ENCODE measurements around the gene MOB1A.

MOB1A gene

GRCh38 chr2:74149570-74150319 is 28.9 kb downstream of the MOB1A start:
- Histone ChIP-seq H3K36me3 (ENCODE audit: control insufficient read depth, insufficient read depth, low read length) (peaks cover 19% of the 10 kb centered on the region), H3K27ac (ENCODE audit: insufficient read depth, low read length, poor library complexity, severe bottlenecking) (no peak overlapping the region), H3K4me1 (ENCODE audit: control insufficient read depth, insufficient read depth, low read length, poor library complexity, severe bottlenecking) (peaks cover 10% of the 10 kb centered on the region), H3K4me3 (ENCODE audit: insufficient read depth, low read depth, low read length, poor library complexity, severe bottlenecking) (no peak overlapping the region), H3K27me3 (replicated peaks; ENCODE audit: control insufficient read depth, insufficient read depth, low read length, poor library complexity, severe bottlenecking) (no peaks in the 10 kb centered on the region), H3K9me3 (ENCODE audit: control insufficient read depth, low read length) (no peaks in the 10 kb centered on the region)
- no peak for DNase-seq

GRCh38 chr2:74149247-74149525 is 29.5 kb downstream of the MOB1A start:
- Histone ChIP-seq H3K27me3 (replicated peaks; ENCODE audit: control insufficient read depth, insufficient read depth, low read length, poor library complexity, severe bottlenecking) (no peaks in the 10 kb centered on the region), H3K4me3 (ENCODE audit: insufficient read depth, low read depth, low read length, poor library complexity, severe bottlenecking) (no peak overlapping the region), H3K4me1 (ENCODE audit: control insufficient read depth, insufficient read depth, low read length, poor library complexity, severe bottlenecking) (peaks cover 10% of the 10 kb centered on the region), H3K27ac (ENCODE audit: insufficient read depth, low read length, poor library complexity, severe bottlenecking) (no peak overlapping the region), H3K36me3 (ENCODE audit: control insufficient read depth, insufficient read depth, low read length) (peaks cover 16% of the 10 kb centered on the region), H3K9me3 (ENCODE audit: control insufficient read depth, low read length) (no peaks in the 10 kb centered on the region)
- no peak for DNase-seq

GRCh38 chr2:74148457-74149246 is 30.0 kb downstream of the MOB1A start:
- H3K4me3 ChIP-seq (ENCODE audit: insufficient read depth, low read depth, low read length, poor library complexity, severe bottlenecking) = peak overlapping the region; percentile 90
- H3K36me3 ChIP-seq (ENCODE audit: control insufficient read depth, insufficient read depth, low read length) = peaks cover 12% of the 10 kb centered on the region
- no peaks in the 10 kb centered on the region for H3K9me3 ChIP-seq (ENCODE audit: control insufficient read depth, low read length)
- peak overlapping the region; percentile 59 for H3K27ac ChIP-seq (ENCODE audit: insufficient read depth, low read length, poor library complexity, severe bottlenecking)
- H3K27me3 ChIP-seq (replicated peaks; ENCODE audit: control insufficient read depth, insufficient read depth, low read length, poor library complexity, severe bottlenecking) = no peaks in the 10 kb centered on the region
- no peak for DNase-seq
- H3K4me1 ChIP-seq (ENCODE audit: control insufficient read depth, insufficient read depth, low read length, poor library complexity, severe bottlenecking) = peaks cover 10% of the 10 kb centered on the region

GRCh38 chr2:74147727-74148456 is 30.8 kb downstream of the MOB1A start, which contains the start of gene BOLA3:
Gene BOLA3 (minus strand): TSS chr2:74147912. CDS start chr2:74147874, 38 bp downstream.
- Histone ChIP-seq H3K27me3 (replicated peaks; ENCODE audit: control insufficient read depth, insufficient read depth, low read length, poor library complexity, severe bottlenecking) (no peaks in the 10 kb centered on the region), H3K4me1 (ENCODE audit: control insufficient read depth, insufficient read depth, low read length, poor library complexity, severe bottlenecking) (peaks cover 10% of the 10 kb centered on the region), H3K9me3 (ENCODE audit: control insufficient read depth, low read length) (no peaks in the 10 kb centered on the region), H3K4me3 (ENCODE audit: insufficient read depth, low read depth, low read length, poor library complexity, severe bottlenecking) (peak within 1 kb of the TSS; percentile 90), H3K36me3 (ENCODE audit: control insufficient read depth, insufficient read depth, low read length) (peaks cover 5% of the 10 kb centered on the region), H3K27ac (ENCODE audit: insufficient read depth, low read length, poor library complexity, severe bottlenecking) (peak within 1 kb of the TSS; percentile 59)
- DNase-seq = peak; percentile 66 to 73 (median 71)

GRCh38 chr2:74146929-74147726 is 31.6 kb downstream of the MOB1A start:
- H3K27me3 ChIP-seq (replicated peaks; ENCODE audit: control insufficient read depth, insufficient read depth, low read length, poor library complexity, severe bottlenecking) = no peaks in the 10 kb centered on the region
- DNase-seq = no peak
- peak overlapping the region; percentile 90 for H3K4me3 ChIP-seq (ENCODE audit: insufficient read depth, low read depth, low read length, poor library complexity, severe bottlenecking)
- peaks cover 10% of the 10 kb centered on the region for H3K4me1 ChIP-seq (ENCODE audit: control insufficient read depth, insufficient read depth, low read length, poor library complexity, severe bottlenecking)
- peaks cover 3% of the 10 kb centered on the region for H3K36me3 ChIP-seq (ENCODE audit: control insufficient read depth, insufficient read depth, low read length)
- peak overlapping the region; percentile 59 for H3K27ac ChIP-seq (ENCODE audit: insufficient read depth, low read length, poor library complexity, severe bottlenecking)
- no peaks in the 10 kb centered on the region for H3K9me3 ChIP-seq (ENCODE audit: control insufficient read depth, low read length)

GRCh38 chr2:74142340-74142739 is 36.3 kb downstream of the MOB1A start:
- Histone ChIP-seq H3K27ac (ENCODE audit: insufficient read depth, low read length, poor library complexity, severe bottlenecking) (no peak overlapping the region), H3K27me3 (replicated peaks; ENCODE audit: control insufficient read depth, insufficient read depth, low read length, poor library complexity, severe bottlenecking) (no peaks in the 10 kb centered on the region), H3K4me3 (ENCODE audit: insufficient read depth, low read depth, low read length, poor library complexity, severe bottlenecking) (no peak overlapping the region), H3K4me1 (ENCODE audit: control insufficient read depth, insufficient read depth, low read length, poor library complexity, severe bottlenecking) (peaks cover 10% of the 10 kb centered on the region), H3K9me3 (ENCODE audit: control insufficient read depth, low read length) (no peaks in the 10 kb centered on the region), H3K36me3 (ENCODE audit: control insufficient read depth, insufficient read depth, low read length) (peaks cover 7% of the 10 kb centered on the region)
- no peak for DNase-seq

GRCh38 chr2:74138600-74139323 is 39.9 kb downstream of the MOB1A start:
- DNase-seq = no peak
- no peaks in the 10 kb centered on the region for H3K27me3 ChIP-seq (replicated peaks; ENCODE audit: control insufficient read depth, insufficient read depth, low read length, poor library complexity, severe bottlenecking)
- H3K27ac ChIP-seq (ENCODE audit: insufficient read depth, low read length, poor library complexity, severe bottlenecking) = no peak overlapping the region
- no peaks in the 10 kb centered on the region for H3K4me1 ChIP-seq (ENCODE audit: control insufficient read depth, insufficient read depth, low read length, poor library complexity, severe bottlenecking)
- H3K36me3 ChIP-seq (ENCODE audit: control insufficient read depth, insufficient read depth, low read length) = peaks cover 4% of the 10 kb centered on the region
- no peaks in the 10 kb centered on the region for H3K9me3 ChIP-seq (ENCODE audit: control insufficient read depth, low read length)
- no peak overlapping the region for H3K4me3 ChIP-seq (ENCODE audit: insufficient read depth, low read depth, low read length, poor library complexity, severe bottlenecking)

GRCh38 chr2:74137651-74138599 is 40.8 kb downstream of the MOB1A start:
- Histone ChIP-seq H3K9me3 (ENCODE audit: control insufficient read depth, low read length) (no peaks in the 10 kb centered on the region), H3K27ac (ENCODE audit: insufficient read depth, low read length, poor library complexity, severe bottlenecking) (no peak overlapping the region), H3K27me3 (replicated peaks; ENCODE audit: control insufficient read depth, insufficient read depth, low read length, poor library complexity, severe bottlenecking) (no peaks in the 10 kb centered on the region), H3K36me3 (ENCODE audit: control insufficient read depth, insufficient read depth, low read length) (peaks cover 4% of the 10 kb centered on the region), H3K4me3 (ENCODE audit: insufficient read depth, low read depth, low read length, poor library complexity, severe bottlenecking) (no peak overlapping the region), H3K4me1 (ENCODE audit: control insufficient read depth, insufficient read depth, low read length, poor library complexity, severe bottlenecking) (no peaks in the 10 kb centered on the region)
- DNase-seq = no peak
